ENCODE measurements around the gene EYA4.

Gene EYA4

GRCh38 chr6:133466680-133467079, 225.5 kb downstream of the EYA4 start:
- no peak for DNase-seq

- no peak for DNase-seq
Measured at GRCh38 chr6:133467231-133467981, 226.2 kb downstream of the EYA4 start.

- no peak for DNase-seq
Measured at GRCh38 chr6:133467982-133468380, 226.8 kb downstream of the EYA4 start.

- no peak for DNase-seq
Measured at GRCh38 chr6:133468591-133468990, 227.4 kb downstream of the EYA4 start.

GRCh38 chr6:133474516-133474915, 233.4 kb downstream of the EYA4 start:
- no peak for DNase-seq

GRCh38 chr6:133478673-133479072, 237.5 kb downstream of the EYA4 start:
- no peak for DNase-seq

- DNase-seq: no peak
Measured at GRCh38 chr6:133487174-133487573, 246.0 kb downstream of the EYA4 start.

GRCh38 chr6:133495205-133495903, 254.2 kb downstream of the EYA4 start:
- DNase-seq: no peak

- no peak for DNase-seq
Measured at GRCh38 chr6:133499662-133500061, 258.5 kb downstream of the EYA4 start.

- no peak for DNase-seq
Measured at GRCh38 chr6:133501675-133502270, 260.6 kb downstream of the EYA4 start.

- DNase-seq: peak; percentile 90
Measured at GRCh38 chr6:133502441-133503335, 261.5 kb downstream of the EYA4 start.

GRCh38 chr6:133503336-133503729, 262.2 kb downstream of the EYA4 start:
- no peak for DNase-seq

- DNase-seq: no peak
Measured at GRCh38 chr6:133504158-133504557, 263.0 kb downstream of the EYA4 start.

GRCh38 chr6:133504761-133505160, 263.6 kb downstream of the EYA4 start:
- DNase-seq: no peak

- DNase-seq: no peak
Measured at GRCh38 chr6:133505681-133506080, 264.5 kb downstream of the EYA4 start.

- peak; percentile 31 for DNase-seq
Measured at GRCh38 chr6:133512410-133513016, 271.4 kb downstream of the EYA4 start.

- DNase-seq: no peak
Measured at GRCh38 chr6:133523816-133524215, 282.7 kb downstream of the EYA4 start.

- no peak for DNase-seq
Measured at GRCh38 chr6:133526436-133526835, 285.3 kb downstream of the EYA4 start.

- DNase-seq: no peak
Measured at GRCh38 chr6:133528566-133528965, 287.4 kb downstream of the EYA4 start.

- DNase-seq: no peak
Measured at GRCh38 chr6:133532908-133533307, 291.8 kb downstream of the EYA4 start.

GRCh38 chr6:133539502-133540259, 298.5 kb downstream of the EYA4 start:
- DNase-seq: no peak

- no peak for DNase-seq
Measured at GRCh38 chr6:133540361-133540760, 299.2 kb downstream of the EYA4 start.
